ENCODE results near the gene UTF1.
"Not testable (repeated sequence)": the region's sequence is repeated elsewhere in the genome, so short reads cannot be mapped to it uniquely, and the experiment has no call there.

UTF1 gene

DNA sequence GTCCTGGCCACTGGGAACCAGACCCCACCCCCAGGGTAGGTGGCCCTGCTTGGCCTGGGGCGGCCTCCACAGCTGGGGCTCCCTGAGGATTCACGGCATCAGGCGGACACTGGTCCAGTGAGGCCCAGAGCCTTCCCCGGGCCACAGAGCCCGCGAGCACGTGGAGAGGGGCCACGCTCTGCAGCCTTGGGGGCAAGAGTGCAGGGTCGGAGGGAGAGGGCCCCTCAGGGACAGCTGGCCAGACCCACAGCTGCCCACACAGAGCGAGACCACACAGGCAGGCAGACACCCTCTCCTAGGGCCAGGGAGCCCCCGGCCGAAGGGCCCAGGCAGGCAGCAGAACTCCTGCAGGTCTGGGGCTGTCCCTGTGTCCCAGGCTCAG lies 18.3 kb downstream of the UTF1 start:
- DNase-seq, result no peak

DNA sequence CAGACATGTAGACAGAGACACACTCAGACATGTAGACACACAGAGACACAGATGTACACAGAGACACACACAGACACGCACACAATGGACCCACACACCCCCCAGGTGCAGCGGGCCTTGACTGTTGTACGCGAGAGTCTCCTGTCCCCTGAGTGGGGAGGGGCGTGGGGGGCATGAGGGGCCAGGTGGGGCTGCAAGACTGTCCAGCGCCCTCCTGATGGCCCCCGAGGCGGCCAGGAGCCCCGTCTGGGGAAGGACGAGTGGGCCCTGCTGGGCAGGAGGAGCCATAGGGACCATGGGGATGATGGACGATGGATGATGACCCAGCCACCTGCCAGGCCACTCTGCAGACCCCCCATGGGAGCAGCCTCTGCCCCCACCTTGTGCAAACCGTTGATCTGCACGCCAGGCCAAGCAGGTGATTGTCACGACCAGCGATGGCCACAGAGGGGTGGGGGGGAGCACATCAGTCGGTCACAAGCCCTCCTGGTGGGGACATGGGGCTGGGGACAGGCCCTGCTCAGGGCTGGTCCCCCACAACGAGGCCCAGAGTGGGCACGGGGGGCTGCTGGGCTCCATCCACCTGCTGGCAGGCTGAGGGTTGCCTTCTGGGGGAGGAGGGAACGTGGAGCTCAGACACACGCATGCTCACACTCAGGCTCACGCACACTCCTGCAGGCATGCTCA lies 19.2 kb downstream of the UTF1 start:
- no peak for DNase-seq

DNA sequence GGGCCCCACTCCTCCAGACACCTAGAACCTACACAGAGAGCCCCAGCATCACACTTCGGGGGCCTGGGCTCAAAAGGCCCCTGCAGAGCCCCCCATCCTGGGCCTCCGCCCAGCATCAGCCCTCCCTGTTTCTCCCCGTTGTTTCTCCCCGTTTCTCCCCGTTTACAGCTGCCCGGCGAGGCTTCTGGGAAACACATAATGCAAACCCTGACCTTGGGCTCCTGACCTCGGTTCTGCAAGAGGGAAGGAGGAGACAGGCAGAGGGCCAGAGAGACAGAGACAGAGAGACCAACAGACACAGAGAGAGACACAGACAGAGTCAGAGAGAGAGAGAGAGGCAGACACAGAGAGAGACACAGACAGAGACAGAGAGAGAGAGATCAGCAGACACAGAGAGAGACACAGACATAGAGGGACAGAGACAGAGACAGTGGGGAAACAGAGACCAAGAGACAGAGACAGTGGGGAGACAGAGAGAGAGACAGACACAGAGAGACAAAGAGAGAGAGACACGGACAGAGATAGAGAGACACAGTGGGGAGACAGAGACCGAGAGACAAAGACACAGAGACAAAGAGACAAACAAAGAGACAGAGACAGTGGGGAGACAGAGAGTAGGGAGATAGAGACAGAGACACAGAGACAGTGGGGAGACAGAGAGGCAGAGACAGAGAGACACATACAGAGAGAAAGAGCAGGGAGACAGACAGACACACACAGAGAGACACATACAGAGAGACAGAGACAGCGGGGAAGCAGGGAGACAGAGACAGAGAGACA lies 20.1 kb downstream of the UTF1 start:
- no peak for DNase-seq

DNA sequence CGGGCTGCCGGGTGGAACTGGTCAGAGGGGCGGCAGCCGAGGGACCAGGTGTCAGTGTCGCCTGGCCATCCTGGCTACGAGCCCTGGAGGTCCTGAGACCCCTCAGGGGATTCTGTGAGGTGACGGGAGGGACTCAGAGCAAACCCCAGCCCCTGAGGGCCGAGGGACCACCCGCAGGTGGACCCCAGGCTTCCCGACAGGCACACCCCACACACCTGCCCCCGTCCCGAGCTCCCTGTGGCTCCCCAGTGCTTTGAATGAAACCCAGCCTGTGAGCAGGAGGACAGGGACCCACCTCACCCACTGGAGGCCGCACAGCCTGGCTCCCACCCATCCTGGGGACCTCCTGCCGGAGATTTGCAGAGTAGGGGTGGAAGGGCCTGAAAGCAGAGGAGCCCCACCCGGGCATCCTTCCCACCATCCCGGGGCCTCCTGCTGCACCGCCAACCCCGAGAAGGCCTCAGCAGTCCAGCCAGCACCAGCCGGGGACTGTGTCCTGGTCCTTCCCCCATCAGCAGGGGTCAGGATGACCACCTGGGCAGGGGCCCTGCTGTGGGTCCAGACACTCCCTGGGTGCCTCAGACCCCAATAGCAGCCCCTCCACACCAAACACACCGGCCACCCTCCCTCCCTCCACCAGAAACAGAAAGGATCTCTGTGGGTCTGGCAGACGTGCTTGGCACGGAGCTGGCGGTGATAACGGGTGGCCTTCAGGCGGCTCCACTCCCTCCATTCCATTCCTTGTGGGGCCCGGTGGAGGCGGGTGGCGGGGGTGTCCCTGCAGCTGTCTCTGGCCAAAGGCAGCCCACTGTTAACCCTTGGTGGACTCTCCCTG lies 21.6 kb downstream of the UTF1 start:
- DNase-seq, result no peak

DNA sequence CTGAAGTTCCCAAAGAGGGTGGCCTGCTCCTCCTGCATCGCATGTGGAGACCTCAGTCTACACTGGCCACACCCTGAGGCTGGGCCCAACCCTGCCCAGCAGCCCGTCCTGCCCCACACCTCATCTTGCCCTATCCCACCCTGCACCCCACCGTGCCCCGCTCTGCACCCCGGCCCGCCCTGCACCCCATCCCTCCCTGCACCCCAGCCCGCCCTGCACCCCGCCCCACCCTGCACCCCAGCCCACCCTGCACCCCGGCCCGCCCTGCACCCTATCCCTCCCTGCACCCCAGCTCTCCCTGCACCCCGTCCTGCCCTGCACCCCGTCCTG lies 22.2 kb downstream of the UTF1 start:
- DNase-seq, result no peak

DNA sequence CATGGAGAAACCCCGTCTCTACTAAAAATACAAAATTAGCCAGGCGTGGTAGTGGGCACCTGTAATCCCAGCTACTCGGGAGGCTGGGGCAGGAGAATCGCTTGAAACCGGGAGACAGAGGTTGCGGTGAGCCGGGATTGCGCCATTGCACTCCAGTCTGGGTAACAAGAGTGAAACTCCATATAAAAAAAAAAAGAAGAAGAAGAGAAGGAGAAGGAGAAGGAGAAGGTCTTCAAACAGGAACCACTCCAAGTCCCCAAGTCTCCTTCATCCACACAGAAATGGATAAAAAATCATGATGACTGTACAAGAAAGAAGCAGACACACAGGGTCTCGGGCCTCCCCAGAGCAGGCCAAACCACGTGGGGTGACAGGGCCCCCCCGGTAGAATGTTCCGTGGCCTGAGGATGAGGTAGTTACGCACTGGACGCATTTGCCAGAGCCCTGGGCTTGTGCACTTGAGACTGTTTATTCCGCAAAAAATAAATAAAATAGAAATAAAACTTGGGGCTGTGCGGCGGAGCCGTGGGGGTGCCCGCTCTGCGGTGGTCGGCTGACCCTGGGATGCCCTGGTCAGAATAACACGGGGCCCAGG lies 23.4 kb downstream of the UTF1 start:
- DNase-seq, result no peak

GRCh38 chr10:133254421-133255120 lies 24.6 kb downstream of the UTF1 start:
- DNase-seq, result no peak

- DNase-seq, result no peak
Observed at GRCh38 chr10:133255323-133255722, 25.3 kb downstream of the UTF1 start.

DNA sequence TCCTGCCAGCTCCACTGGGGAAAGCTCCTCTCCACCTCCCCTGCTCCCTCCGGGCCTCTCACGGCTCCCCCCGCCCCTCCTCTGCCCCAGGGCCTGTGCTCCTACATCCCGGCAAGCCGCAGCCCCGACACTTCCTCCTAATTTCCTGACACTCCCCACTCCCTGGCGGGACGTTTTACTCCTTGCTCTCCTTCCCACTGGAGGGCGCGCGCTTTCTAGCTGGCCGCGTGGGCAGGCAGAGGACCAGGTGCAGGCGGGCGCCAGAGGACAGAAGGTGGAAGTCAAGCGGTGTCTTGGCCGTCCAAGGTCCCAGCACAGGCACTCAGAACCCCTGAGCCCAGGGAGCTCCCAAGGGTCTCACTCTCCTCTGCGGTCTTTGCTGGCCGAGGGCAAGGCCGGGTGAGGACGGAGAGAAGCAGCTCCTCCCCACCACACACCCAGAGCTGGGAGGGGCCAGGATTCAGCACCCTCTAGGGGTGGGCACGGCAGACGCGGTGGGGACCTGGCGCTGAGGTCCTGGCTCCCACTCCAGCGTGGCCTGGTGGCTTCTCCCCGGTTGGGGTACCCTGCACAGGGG lies 27.6 kb downstream of the UTF1 start:
- peak; percentile 45 for DNase-seq

DNA sequence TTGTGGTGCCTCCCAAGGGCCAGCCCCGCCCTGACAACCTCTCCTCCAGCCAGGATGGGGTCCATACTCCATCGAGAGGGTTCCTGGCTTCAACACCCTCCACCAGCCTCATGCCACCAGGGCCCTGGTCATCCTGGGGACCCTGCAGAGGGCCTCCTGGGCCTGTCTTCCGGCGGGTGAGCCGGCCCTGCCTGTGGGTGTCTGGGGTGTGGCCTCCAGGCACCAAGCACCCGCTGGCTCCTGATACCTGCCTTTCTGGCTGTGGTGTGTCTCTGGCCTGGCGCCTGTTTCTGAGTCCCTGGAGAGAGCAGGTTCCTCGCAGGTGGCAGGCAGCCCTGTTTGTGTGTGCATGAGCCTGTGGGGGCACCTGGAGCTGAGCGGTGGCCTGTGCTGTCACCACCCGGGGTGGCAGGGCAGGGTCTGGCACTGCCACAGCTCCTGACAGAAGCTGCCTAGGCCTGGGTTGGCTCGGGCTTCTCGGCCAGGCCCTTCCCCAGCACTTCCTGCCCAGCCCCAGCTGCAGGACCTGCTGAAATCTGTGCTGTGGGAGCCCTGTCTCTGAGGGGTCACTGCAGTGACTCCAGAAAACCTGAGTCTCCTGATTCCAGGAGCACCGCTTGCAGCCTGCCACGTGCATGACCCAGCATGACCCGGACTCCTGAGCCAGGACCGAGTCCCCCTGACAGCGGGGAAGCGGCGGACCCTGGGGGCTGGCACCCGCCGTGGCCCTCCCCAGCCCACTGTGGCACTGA lies 28.2 kb downstream of the UTF1 start:
- DNase-seq, result peak; percentile 41

DNA sequence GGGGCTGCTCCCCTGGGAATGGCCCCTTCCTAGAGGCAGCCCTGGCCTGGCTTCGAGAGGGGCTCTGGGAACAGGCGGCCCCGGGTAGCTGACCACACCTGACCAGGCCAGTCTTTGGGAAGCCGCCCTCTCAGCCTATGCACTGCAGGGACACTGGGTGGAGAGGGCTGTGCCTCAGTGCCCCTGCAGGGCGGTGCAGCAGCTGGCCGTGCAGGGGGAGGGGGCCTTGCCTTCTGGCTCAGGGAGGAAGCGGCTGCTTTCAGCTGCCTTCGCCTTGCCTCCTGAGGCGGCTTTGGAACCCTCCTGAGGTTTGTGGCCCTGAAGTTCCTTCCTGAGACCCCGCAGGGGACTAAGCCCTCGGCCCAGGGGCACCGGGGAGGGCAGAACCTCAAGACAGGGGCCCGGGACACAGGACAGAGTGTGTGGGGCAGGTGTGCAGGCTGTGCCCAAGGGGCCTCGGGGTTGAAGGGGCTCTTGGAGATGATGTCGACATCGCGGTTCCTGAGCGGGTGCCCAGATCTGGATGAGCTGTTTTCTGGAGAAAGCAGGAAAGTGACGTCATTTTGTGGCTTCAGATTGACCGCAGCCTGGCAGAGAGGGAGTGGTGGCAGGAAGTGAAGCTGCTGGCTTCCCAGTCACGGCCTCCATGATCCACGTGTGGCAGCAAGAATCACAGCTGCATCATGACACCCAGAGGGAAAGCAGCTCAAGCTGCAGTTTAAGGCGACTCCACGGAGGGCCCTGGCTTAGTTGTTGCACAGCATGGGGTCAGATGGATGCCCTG lies 29.0 kb downstream of the UTF1 start:
- peak; percentile 86 for DNase-seq

- DNase-seq, result no peak
Observed at GRCh38 chr10:133259602-133259989, 29.6 kb downstream of the UTF1 start.

- DNase-seq, result peak; percentile 76
Observed at GRCh38 chr10:133260895-133261725, 31.1 kb downstream of the UTF1 start.

DNA sequence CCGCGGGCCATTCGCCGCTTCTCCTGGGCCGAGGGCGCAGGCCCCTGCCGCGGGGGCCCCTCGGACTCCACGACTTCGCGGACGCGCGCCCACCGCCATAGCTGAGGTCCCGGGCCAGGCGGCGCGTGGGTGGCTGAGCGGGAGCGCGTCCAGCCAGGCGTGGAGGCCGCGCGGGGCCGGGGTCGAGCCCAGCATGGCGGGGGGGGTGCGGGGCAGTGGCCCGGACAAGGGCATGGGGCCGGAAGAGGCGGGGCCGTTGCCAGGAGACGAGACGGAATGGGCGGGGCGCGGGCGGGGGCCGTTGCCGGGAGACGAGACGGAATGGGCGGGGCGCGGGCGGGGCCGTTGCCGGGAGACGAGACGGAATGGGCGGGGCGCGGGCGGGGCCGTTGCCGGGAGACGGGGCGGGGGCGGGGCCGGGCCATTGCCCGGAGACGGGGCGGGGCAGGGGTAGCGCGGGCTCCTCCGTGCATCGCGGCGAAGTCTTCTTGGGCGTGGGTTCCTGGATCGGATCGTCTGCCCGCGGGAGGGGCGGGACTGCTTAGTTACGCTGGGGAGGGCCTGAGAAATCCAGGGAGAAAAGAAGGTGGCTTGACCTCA lies 31.8 kb downstream of the UTF1 start:
- DNase-seq, result peak; percentile 91

- DNase-seq, result no peak
Observed at GRCh38 chr10:133262696-133263095, 32.7 kb downstream of the UTF1 start.

DNA sequence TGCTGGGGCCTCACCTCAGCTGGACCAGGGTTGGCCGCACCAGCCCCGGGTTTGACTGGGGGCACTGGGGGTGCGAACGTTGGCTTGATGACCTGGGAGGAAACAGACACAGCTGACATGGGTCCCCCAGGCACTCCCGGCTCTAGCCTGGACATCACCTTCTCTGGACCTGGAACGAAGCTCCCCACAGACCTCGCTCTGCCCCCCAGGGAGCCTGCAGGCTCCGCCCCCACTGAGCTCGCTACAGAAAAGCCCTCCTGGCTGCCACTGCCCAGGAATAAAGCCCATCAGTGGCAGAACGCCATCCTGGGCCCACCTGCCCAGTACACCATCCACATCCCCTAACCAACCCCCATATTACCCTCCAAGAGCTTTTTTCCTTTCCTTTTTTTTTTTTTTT lies 33.7 kb downstream of the UTF1 start:
- no peak for DNase-seq

DNA sequence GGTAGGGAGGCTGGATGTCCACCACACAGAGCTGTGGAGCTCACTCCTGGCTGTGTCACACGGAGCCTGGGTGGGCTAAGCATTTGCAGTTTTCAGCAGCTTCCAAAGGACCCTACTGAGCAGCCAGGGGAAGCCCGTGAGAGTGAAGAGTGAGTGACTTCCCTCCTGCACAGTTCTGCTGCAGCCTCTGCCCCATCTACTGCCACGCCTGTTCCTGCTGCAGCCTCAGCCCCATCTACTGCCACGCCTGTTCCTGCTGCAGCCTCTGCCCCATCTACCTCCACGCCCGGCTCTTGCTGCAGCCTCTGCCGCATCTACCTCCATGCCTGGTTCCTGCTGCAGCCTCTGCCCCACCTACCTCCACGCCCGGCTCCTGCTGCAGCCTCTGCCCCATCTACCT lies 34.4 kb downstream of the UTF1 start:
- DNase-seq, result peak; percentile 67

- not testable (repeated sequence) for DNase-seq
Observed at GRCh38 chr10:133265052-133265451, 35.0 kb downstream of the UTF1 start.

DNA sequence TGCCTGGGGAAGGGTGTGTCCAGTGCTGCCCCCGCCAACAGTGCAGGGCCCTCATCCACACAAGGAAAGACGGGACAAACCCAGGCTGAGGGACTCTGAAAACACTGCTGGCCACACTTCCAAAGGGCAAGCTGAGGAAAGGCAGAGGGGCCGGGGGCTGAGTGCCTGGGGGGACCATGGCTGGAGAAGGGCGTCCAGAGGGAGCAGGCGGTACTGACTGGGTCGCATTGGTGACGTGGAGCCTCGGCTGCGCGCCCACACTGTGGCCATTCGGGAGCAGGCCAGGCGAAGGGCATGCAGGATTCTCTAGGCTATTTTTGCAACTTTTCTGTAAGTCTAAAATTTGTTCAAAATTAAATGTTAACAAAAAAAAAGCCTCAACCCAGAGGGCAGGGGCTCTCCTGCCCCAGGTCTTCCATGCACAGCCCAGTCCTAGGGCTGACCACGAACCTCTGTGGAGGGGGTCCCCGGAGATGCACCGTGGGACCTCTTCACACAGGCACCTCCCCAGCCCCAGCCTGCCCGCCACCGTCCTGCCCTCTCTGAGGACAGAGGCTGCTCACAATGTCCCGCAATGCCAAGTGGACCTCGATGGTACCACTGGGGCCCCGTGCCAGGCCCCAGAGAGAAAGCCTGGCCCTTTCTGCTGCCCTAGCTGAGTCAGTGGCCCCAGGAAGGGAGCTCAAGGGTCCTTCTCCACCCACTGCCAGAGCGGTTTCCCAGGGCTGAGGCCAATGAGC lies 36.2 kb downstream of the UTF1 start:
- no peak for DNase-seq

Data from CD4-positive, alpha-beta T cell treated with Interleukin-15 for 1 hour (primary cell).